MM.1S (cell line): ENCODE results near the gene KCNT1.

Experiments used
- DNase-seq: peaks from one replicate; pipeline ENCODE4 v3.0.0-alpha.2; 2015
- H2AFZ ChIP-seq: fragments of 300-600 bp; sonication (generic); 2 replicates; pipeline ENCODE4 v1.6.0; 2016; ENCODE audit warnings: antibody characterized with exemption, low read length
- H3F3A ChIP-seq: fragments of 300-600 bp; sonication (generic); 2 replicates; pipeline ENCODE4 v1.6.1; 2016; ENCODE audit warnings: mild to moderate bottlenecking, antibody characterized with exemption, low read length, moderate library complexity, mixed read lengths; ENCODE audit not compliant: insufficient read depth
- H3K27ac ChIP-seq: fragments of 300-600 bp; sonication (generic); 2 replicates; pipeline ENCODE4 v1.5.1; 2016; ENCODE audit warnings: mild to moderate bottlenecking, low read length
- H3K27me3 ChIP-seq: fragments of 300-600 bp; sonication (generic); replicated peaks from 2 replicates; pipeline ENCODE4 v1.6.0; 2016; ENCODE audit warnings: low read length; ENCODE audit not compliant: insufficient read depth
- H3K36me3 ChIP-seq: fragments of 300-600 bp; sonication (generic); replicated peaks from 2 replicates; pipeline ENCODE4 v1.6.1; 2016; ENCODE audit warnings: mild to moderate bottlenecking, low read length, mixed read lengths; ENCODE audit not compliant: insufficient read depth
- H3K4me1 ChIP-seq: fragments of 300-600 bp; sonication (generic); 2 replicates; pipeline ENCODE4 v1.6.1; 2016; ENCODE audit warnings: low read length, mixed read lengths
- H3K4me2 ChIP-seq: fragments of 300-600 bp; sonication (generic); 2 replicates; pipeline ENCODE4 v1.6.0; 2016; ENCODE audit warnings: low read depth, low read length
- H3K4me3 ChIP-seq: fragments of 300-600 bp; sonication (generic); 2 replicates; pipeline ENCODE4 v1.5.1; 2016; ENCODE audit warnings: low read length, mixed read lengths
- H3K79me2 ChIP-seq: fragments of 300-600 bp; sonication (generic); 2 replicates; pipeline ENCODE4 v1.6.1; 2016; ENCODE audit warnings: mixed run types, low read length, mixed read lengths
- H3K9ac ChIP-seq: fragments of 300-600 bp; sonication (generic); 2 replicates; pipeline ENCODE4 v1.6.1; 2016; ENCODE audit warnings: low read length, mixed read lengths
- H3K9me2 ChIP-seq: fragments of 300-600 bp; sonication (generic); replicated peaks from 2 replicates; pipeline ENCODE4 v1.6.1; 2016; ENCODE audit warnings: mild to moderate bottlenecking, low read length, mixed read lengths; ENCODE audit not compliant: insufficient read depth
- H3K9me3 ChIP-seq: fragments of 300-600 bp; sonication (generic); replicated peaks from 2 replicates; pipeline ENCODE4 v1.6.1; 2016; ENCODE audit warnings: mild to moderate bottlenecking, low read length, mixed read lengths; ENCODE audit not compliant: insufficient read depth
- H4K20me1 ChIP-seq: fragments of 300-600 bp; sonication (generic); 2 replicates; pipeline ENCODE4 v1.6.1; 2016; ENCODE audit warnings: mild to moderate bottlenecking, low read length, moderate library complexity, mixed read lengths; ENCODE audit not compliant: insufficient read depth
- CTCF ChIP-seq: fragments of 300-600 bp; sonication (generic); IDR thresholded peaks from 2 replicates; pipeline ENCODE4 v1.5.1; 2016; ENCODE audit warnings: antibody characterized with exemption, low read length, mixed read lengths
- EZH2 ChIP-seq: fragments of 300-600 bp; sonication (generic); optimal IDR thresholded peaks from 2 replicates; pipeline ENCODE3; 2017; ENCODE audit warnings: low read depth, mild to moderate bottlenecking, antibody characterized with exemption, low read length, mixed read lengths
- EZH2phosphoT487 ChIP-seq: fragments of 300-600 bp; sonication (generic); IDR thresholded peaks from 2 replicates; pipeline ENCODE4 v1.6.1; 2018; ENCODE audit warnings: antibody characterized with exemption, low read length

Gene KCNT1

GRCh38 chr9:135815413-135815812, 113.4 kb downstream of the KCNT1 start:
- TF ChIP-seq EZH2 = no peak
- TF ChIP-seq EZH2phosphoT487 = no peak
- TF ChIP-seq CTCF = no peak
- no peak for DNase-seq
- H4K20me1 ChIP-seq = no peaks in the 10 kb centered on the region

GRCh38 chr9:135815830-135816650, 114.1 kb downstream of the KCNT1 start:
- no peak overlapping the region for H3K9ac ChIP-seq
- no peaks in the 10 kb centered on the region for H3K9me3 ChIP-seq
- H3K4me2 ChIP-seq = no peak overlapping the region
- H3K4me3 ChIP-seq = no peak overlapping the region
- H4K20me1 ChIP-seq = no peaks in the 10 kb centered on the region
- no peaks in the 10 kb centered on the region for H3F3A ChIP-seq
- H3K36me3 ChIP-seq = no peaks in the 10 kb centered on the region
- no peaks in the 10 kb centered on the region for H3K9me2 ChIP-seq
- H3K4me1 ChIP-seq = no peaks in the 10 kb centered on the region
- no peaks in the 10 kb centered on the region for H3K27me3 ChIP-seq
- H2AFZ ChIP-seq = no peak overlapping the region
- H3K79me2 ChIP-seq = no peaks in the 10 kb centered on the region
- no peak for TF ChIP-seq CTCF
- no peak overlapping the region for H3K27ac ChIP-seq
- no peak for DNase-seq

More at GRCh38 chr9:135815413-135815812, 113.4 kb downstream of the KCNT1 start:
- Histone ChIP-seq H2AFZ (no peak overlapping the region), H3F3A (no peaks in the 10 kb centered on the region), H3K36me3 (no peaks in the 10 kb centered on the region), H3K27me3 (no peaks in the 10 kb centered on the region), H3K9me2 (no peaks in the 10 kb centered on the region), H3K9me3 (no peaks in the 10 kb centered on the region), H3K27ac (no peak overlapping the region), H3K4me2 (no peak overlapping the region), H3K9ac (no peak overlapping the region), H3K79me2 (no peaks in the 10 kb centered on the region), H3K4me3 (no peak overlapping the region), H3K4me1 (no peaks in the 10 kb centered on the region)

GRCh38 chr9:135816651-135816970, 114.6 kb downstream of the KCNT1 start:
- H3K9me3 ChIP-seq = no peaks in the 10 kb centered on the region
- DNase-seq = no peak
- no peak overlapping the region for H3K9ac ChIP-seq
- H3K4me2 ChIP-seq = no peak overlapping the region
- no peaks in the 10 kb centered on the region for H4K20me1 ChIP-seq
- H3K79me2 ChIP-seq = no peaks in the 10 kb centered on the region
- no peaks in the 10 kb centered on the region for H3K27me3 ChIP-seq
- no peaks in the 10 kb centered on the region for H3F3A ChIP-seq
- H2AFZ ChIP-seq = no peak overlapping the region
- H3K36me3 ChIP-seq = no peaks in the 10 kb centered on the region
- no peaks in the 10 kb centered on the region for H3K4me1 ChIP-seq
- H3K9me2 ChIP-seq = no peaks in the 10 kb centered on the region
- H3K4me3 ChIP-seq = no peak overlapping the region
- H3K27ac ChIP-seq = no peak overlapping the region
- TF ChIP-seq CTCF (no peak), EZH2phosphoT487 (no peak), EZH2 (no peak)
